HG03521 (cell line): ENCODE data around the gene PCYT2.
A peak's percentile ranks its signal among the peaks of the same experiment; 100 is the strongest.
"Not testable (repeated sequence)": the region's sequence is repeated elsewhere in the genome, so short reads cannot be mapped to it uniquely, and the experiment has no call there.

Source experiments
- ATAC-seq: cut with Tn5 transposase; IDR thresholded peaks from one replicate; pipeline ENCODE4 v1.9.1; 2021; ENCODE audit warnings: mild to moderate bottlenecking, moderate library complexity; ENCODE audit not compliant: unreplicated experiment

Gene PCYT2

GRCh38 chr17:81911277-81911961 lies at the start of gene PCYT2:
Gene PCYT2, minus strand, starts transcription at chr17:81911399. Its CDS starts 44 bp downstream, at chr17:81911355.
- ATAC-seq, result peak; percentile 72

GRCh38 chr17:81960130-81960958 lies 49.1 kb upstream of the PCYT2 start:
- ATAC-seq, result no peak

- ATAC-seq, result no peak
These were observed 48.3 kb upstream of the PCYT2 start for GRCh38 chr17:81959362-81960129.

GRCh38 chr17:81958633-81959342 lies 47.6 kb upstream of the PCYT2 start:
- ATAC-seq, result no peak

- no peak for ATAC-seq
These were observed 46.7 kb upstream of the PCYT2 start for GRCh38 chr17:81957691-81958432.

GRCh38 chr17:81956607-81957589 lies 45.7 kb upstream of the PCYT2 start:
- no peak for ATAC-seq

- no peak for ATAC-seq
These were observed 44.8 kb upstream of the PCYT2 start for GRCh38 chr17:81955756-81956544.

GRCh38 chr17:81955058-81955681 lies 44.0 kb upstream of the PCYT2 start:
- no peak for ATAC-seq

- no peak for ATAC-seq
These were observed 43.2 kb upstream of the PCYT2 start for GRCh38 chr17:81954131-81955057.

- ATAC-seq, result not testable (repeated sequence)
These were observed 42.2 kb upstream of the PCYT2 start for GRCh38 chr17:81953443-81953842.

- ATAC-seq, result no peak
These were observed 41.6 kb upstream of the PCYT2 start for GRCh38 chr17:81952792-81953228.

GRCh38 chr17:81951785-81952684 lies 40.8 kb upstream of the PCYT2 start:
- ATAC-seq, result no peak

GRCh38 chr17:81950501-81950900 lies 39.3 kb upstream of the PCYT2 start:
- no peak for ATAC-seq

GRCh38 chr17:81948635-81949378 lies 37.6 kb upstream of the PCYT2 start:
- no peak for ATAC-seq

GRCh38 chr17:81947189-81947588 lies 36.0 kb upstream of the PCYT2 start, which contains the start of gene MYADML2:
Gene MYADML2, minus strand, starts transcription at chr17:81947233. Its CDS starts 5,492 bp downstream, at chr17:81941741.
- no peak for ATAC-seq
